Small intestine (tissue), 7 donors: ENCODE data around the gene GALNT11. TPM values are rescaled to one million over a fixed set of nuclear protein-coding genes. Genes with fewer than 3 reads are reported as not detected.
"Not testable (repeated sequence)": the region's sequence is repeated elsewhere in the genome, so short reads cannot be mapped to it uniquely, and the experiment has no call there.

Experiments
- DNase-seq, 2 donors: peaks; one replicate each; pipeline versions ENCODE4 v3.0.0 to v3.0.0-alpha.2; 2013
- FAIRE-seq: peaks from 2 replicates; lab custom pipeline; 2012; peaks lifted over from hg19 to GRCh38; lab: Jason Lieb, UNC
- H3K27ac ChIP-seq, 3 donors: one replicate each; pipeline ENCODE4 v1.5.1; 2013; ENCODE audit warnings: low read length in 2 of 3, mild to moderate bottlenecking in 2 of 3, control low read depth in 1 of 3, inconsistent platforms in 1 of 3, low read depth in 1 of 3, moderate library complexity in 1 of 3
- H3K27me3 ChIP-seq, 3 donors: one replicate each; pipeline ENCODE4 v1.6.1; 2013; ENCODE audit warnings: low read length in 3 of 3, inconsistent platforms in 1 of 3; ENCODE audit not compliant: control insufficient read depth in 3 of 3, insufficient read depth in 3 of 3
- H3K36me3 ChIP-seq, 3 donors: one replicate each; pipeline ENCODE4 v1.6.1; 2013; ENCODE audit warnings: low read length in 3 of 3, inconsistent platforms in 1 of 3, low read depth in 1 of 3, mild to moderate bottlenecking in 1 of 3, moderate library complexity in 1 of 3; ENCODE audit not compliant: control insufficient read depth in 3 of 3, insufficient read depth in 2 of 3
- H3K4me1 ChIP-seq, 3 donors: one replicate each; pipeline ENCODE4 v1.6.1; 2013; ENCODE audit warnings: low read length in 2 of 3, inconsistent platforms in 1 of 3, low read depth in 1 of 3, mild to moderate bottlenecking in 1 of 3, moderate library complexity in 1 of 3; ENCODE audit not compliant: control insufficient read depth in 3 of 3, insufficient read depth in 2 of 3
- H3K4me3 ChIP-seq, 3 donors: one replicate each; pipeline ENCODE4 v1.5.1; 2013; ENCODE audit warnings: low read length in 3 of 3, control low read depth in 1 of 3, inconsistent platforms in 1 of 3, low read depth in 1 of 3, mild to moderate bottlenecking in 1 of 3, moderate library complexity in 1 of 3
- H3K9me3 ChIP-seq, 2 donors: one replicate each; pipeline ENCODE4 v1.6.1; 2013; ENCODE audit warnings: low read depth in 1 of 2, low read length in 1 of 2; ENCODE audit not compliant: control insufficient read depth in 2 of 2, insufficient read depth in 1 of 2
- whole genome bisulfite sequencing, 3 donors: extraction: QIAGEN DNeasy Blood & Tissue Kit; methylation state at CpG; one replicate each; pipeline ENCODE4 v1.1.7; 2013; 5-methylcytosine and 5-hydroxymethylcytosine counted together
- polyA plus RNA-seq, 4 donors: library from polyadenylated mRNA; stranded (reverse) in 3 of 4; unstranded in 1 of 4; fragments of 200-250 nt in 3 of 4; fragments of 120-200 nt in 1 of 4; gene quantifications; one replicate each; pipeline versions ENCODE4 v1.2.1 to v1.2.3, GENCODE V29; 2013
- donor health status: healthy with polysubstance abuse.
- donor health status: control.
- donor health status: control.
- donor health status: Bipolar disorder and iron deficiency.
- donor health status: healthy.

The GALNT11 gene
- polyA plus RNA-seq, 4 donors, result 8.1 to 39.7 (median 17.6) TPM

- 96 to 100% (median 98%) methylated on average over 5 of the region's 5 CpGs for WGBS, 3 donors
- no peak for FAIRE-seq
- peaks cover 2 to 42% of the 10 kb centered on the region in 2 donors for H3K9me3 ChIP-seq
- DNase-seq, result no peak
- no peaks in the 10 kb centered on the region for H3K36me3 ChIP-seq
- no peaks in the 10 kb centered on the region for H3K4me1 ChIP-seq
- no peak overlapping the region for H3K27ac ChIP-seq
- no peak overlapping the region for H3K4me3 ChIP-seq
- H3K27me3 ChIP-seq, result no peaks in the 10 kb centered on the region
Observed at GRCh38 chr7:152035817-152036216, 10.3 kb downstream of the GALNT11 start.

GRCh38 chr7:152038410-152038809 lies 12.9 kb downstream of the GALNT11 start:
- not testable (repeated sequence) for DNase-seq, H3K4me1 ChIP-seq, H3K4me3 ChIP-seq, H3K27me3 ChIP-seq, FAIRE-seq, H3K36me3 ChIP-seq, H3K27ac ChIP-seq
- WGBS, 3 donors, result 96 to 100% (median 97%) methylated on average over 5 of the region's 5 CpGs
- peaks cover 2 to 48% of the 10 kb centered on the region in 2 donors for H3K9me3 ChIP-seq

- not testable (repeated sequence) for H3K4me1 ChIP-seq, H3K27ac ChIP-seq, H3K4me3 ChIP-seq, H3K36me3 ChIP-seq, FAIRE-seq, DNase-seq, H3K27me3 ChIP-seq
- 91 to 96% (median 95%) methylated on average over 8 of the region's 8 CpGs for WGBS, 3 donors
- H3K9me3 ChIP-seq, result peaks cover 2 to 40% of the 10 kb centered on the region in 2 donors
Observed at GRCh38 chr7:152043086-152043485, 17.6 kb downstream of the GALNT11 start.

- not testable (repeated sequence) for H3K4me1 ChIP-seq, FAIRE-seq, H3K27ac ChIP-seq, H3K27me3 ChIP-seq, DNase-seq, H3K4me3 ChIP-seq, H3K36me3 ChIP-seq
- 88 to 92% (median 92%) methylated on average over 3 of the region's 3 CpGs for WGBS, 3 donors
- peaks cover 0 to 24% of the 10 kb centered on the region in 2 donors for H3K9me3 ChIP-seq
Observed at GRCh38 chr7:152044909-152045308, 19.4 kb downstream of the GALNT11 start.

DNA sequence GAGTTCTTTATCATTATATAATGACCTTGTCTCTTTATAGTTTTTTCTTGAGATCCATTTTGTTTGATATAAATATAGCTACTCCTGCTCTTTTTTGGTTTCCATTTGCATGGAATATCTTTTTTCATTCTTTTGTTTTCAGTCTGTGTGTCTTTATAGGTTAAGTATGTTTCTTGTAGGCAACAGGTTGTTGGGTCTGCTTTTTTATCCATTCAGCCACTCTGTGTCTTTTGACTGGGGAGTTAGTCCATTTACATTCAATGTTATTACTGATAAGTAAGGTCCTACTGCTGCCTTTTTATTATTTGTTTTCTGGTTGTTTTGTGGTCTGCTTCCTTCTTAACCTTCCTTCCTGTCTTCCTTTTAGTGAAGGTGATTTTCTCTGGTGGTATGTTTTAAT lies 21.1 kb downstream of the GALNT11 start:
- no peak for DNase-seq
- no peak for FAIRE-seq
- Histone ChIP-seq H3K4me3 (no peak overlapping the region), H3K9me3 (peaks cover 0 to 21% of the 10 kb centered on the region in 2 donors), H3K4me1 (peaks cover 0 to 2% (median 0%) of the 10 kb centered on the region in 3 donors), H3K27me3 (no peaks in the 10 kb centered on the region), H3K27ac (no peak overlapping the region), H3K36me3 (peaks cover 0 to 5% (median 0%) of the 10 kb centered on the region in 3 donors)

DNA sequence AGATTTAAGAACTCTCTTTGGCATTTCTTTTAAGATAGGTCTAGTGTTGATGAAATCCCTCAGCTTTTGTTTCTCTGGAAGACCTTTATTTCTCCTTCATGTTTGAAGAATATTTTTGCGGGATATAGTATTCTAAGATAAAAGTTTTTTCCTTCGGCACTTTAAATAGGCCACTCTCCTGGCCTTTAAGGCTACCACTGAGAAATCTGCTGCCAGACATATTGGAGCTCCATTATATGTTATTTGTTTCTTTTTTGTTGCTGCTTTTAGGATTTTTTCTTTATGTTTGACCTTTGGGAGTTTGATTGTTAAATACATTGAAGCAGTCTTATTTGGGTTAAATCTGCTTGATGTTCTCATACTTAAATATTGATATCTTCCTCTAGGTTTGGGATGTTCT lies 22.6 kb downstream of the GALNT11 start:
- Histone ChIP-seq H3K27me3 (no peaks in the 10 kb centered on the region), H3K27ac (no peak overlapping the region), H3K4me1 (peaks cover 0 to 2% (median 0%) of the 10 kb centered on the region in 3 donors), H3K9me3 (peaks cover 0 to 20% of the 10 kb centered on the region in 2 donors), H3K4me3 (no peak overlapping the region), H3K36me3 (peaks cover 0 to 5% (median 0%) of the 10 kb centered on the region in 3 donors)
- DNase-seq (no peak), FAIRE-seq (no peak)
- 95 to 100% (median 98%) methylated on average over 2 of the region's 2 CpGs for WGBS, 3 donors

DNA sequence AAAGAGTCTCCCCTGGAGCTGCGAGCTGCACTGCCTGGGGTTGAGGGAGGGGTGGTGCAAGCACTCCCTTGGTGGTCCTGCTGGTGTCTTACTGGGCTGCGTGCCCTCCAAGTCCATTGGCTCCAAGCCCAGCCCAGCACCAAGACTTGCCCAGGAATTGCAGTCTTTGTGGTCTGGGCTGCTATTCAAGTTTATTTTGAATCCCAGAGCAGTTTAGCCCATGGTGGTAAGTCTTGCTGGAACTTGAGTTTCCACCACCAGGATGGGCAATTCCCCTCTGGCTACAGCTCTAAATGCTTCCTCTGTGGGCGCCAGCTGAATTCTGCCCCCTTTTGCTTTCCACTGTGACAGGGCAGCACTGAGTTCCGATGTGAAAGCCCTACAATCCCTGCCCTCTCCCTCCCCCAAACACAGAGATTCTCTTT lies 25.1 kb downstream of the GALNT11 start:
- WGBS, 3 donors, result 71 to 94% (median 89%) methylated on average over 4 of the region's 4 CpGs
- Histone ChIP-seq H3K4me3 (no peak overlapping the region), H3K27me3 (no peaks in the 10 kb centered on the region), H3K27ac (no peak overlapping the region), H3K36me3 (peaks cover 0 to 5% (median 0%) of the 10 kb centered on the region in 3 donors), H3K4me1 (peaks cover 0 to 2% (median 0%) of the 10 kb centered on the region in 3 donors), H3K9me3 (peaks cover 0 to 8% of the 10 kb centered on the region in 2 donors)
- no peak for DNase-seq
- no peak for FAIRE-seq

DNA sequence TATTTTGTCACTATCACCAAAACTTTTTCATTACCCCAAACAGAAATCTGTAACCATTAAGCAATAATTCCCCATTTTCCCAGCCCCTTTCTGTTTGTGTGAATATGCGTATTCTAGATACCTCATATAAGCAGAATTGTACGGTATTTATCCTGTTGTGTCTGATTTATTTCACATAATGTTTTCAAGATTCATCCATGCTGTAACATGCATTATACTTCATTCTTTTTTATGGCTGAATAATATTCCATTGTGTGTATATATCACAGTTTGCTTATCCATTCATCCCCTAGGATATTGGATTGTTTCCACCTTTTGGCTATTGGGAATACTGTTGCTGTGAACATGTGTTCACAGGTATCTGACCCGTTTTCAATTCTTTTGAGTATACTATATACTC lies 26.5 kb downstream of the GALNT11 start:
- FAIRE-seq (no peak), DNase-seq (no peak)

GRCh38 chr7:152052771-152053170 lies 27.3 kb downstream of the GALNT11 start:
- no peak for DNase-seq
- 76 to 84% (median 83%) methylated on average over 4 of the region's 4 CpGs for WGBS, 3 donors

More for the DNA sequence above, 26.5 kb downstream of the GALNT11 start:
- Histone ChIP-seq H3K9me3 (peaks cover 0 to 6% of the 10 kb centered on the region in 2 donors), H3K27ac (no peak overlapping the region), H3K27me3 (no peaks in the 10 kb centered on the region), H3K36me3 (peaks cover 0 to 5% (median 0%) of the 10 kb centered on the region in 3 donors), H3K4me1 (peaks cover 0 to 2% (median 0%) of the 10 kb centered on the region in 3 donors), H3K4me3 (no peak overlapping the region)
- WGBS, 3 donors, result 94 to 99% (median 97%) methylated on average over 3 of the region's 3 CpGs

More at GRCh38 chr7:152052771-152053170, 27.3 kb downstream of the GALNT11 start:
- Histone ChIP-seq H3K27me3 (no peaks in the 10 kb centered on the region), H3K36me3 (peaks cover 0 to 5% (median 0%) of the 10 kb centered on the region in 3 donors), H3K4me3 (no peak overlapping the region), H3K4me1 (peaks cover 0 to 2% (median 0%) of the 10 kb centered on the region in 3 donors), H3K9me3 (peaks cover 0 to 3% of the 10 kb centered on the region in 2 donors), H3K27ac (no peak overlapping the region)
- no peak for FAIRE-seq
